ENCODE data around the gene CHD6.

GRCh38 chr20:41353530-41353929, 264.6 kb downstream of the CHD6 start:
- TF ChIP-seq CTCF (IDR thresholded peaks at IDR 0.05) (no peak), POLR2A (IDR thresholded peaks at IDR 0.05) (no peak)

Measured in heart left ventricle (tissue), 13 donors.